ENCODE measurements around the gene POGLUT2. TPM values are rescaled to one million over a fixed set of nuclear protein-coding genes. Genes with fewer than 3 reads are reported as not detected.
"Not testable (repeated sequence)": the region's sequence is repeated elsewhere in the genome, so short reads cannot be mapped to it uniquely, and the experiment has no call there.

POGLUT2 gene
- total RNA-seq, 1 donor from 2014 or later = 5.9 TPM

GRCh38 chr13:102788683-102789082, 10.1 kb downstream of the POGLUT2 start:
- Histone ChIP-seq H3K27me3 (ENCODE audit: low read depth) (no peaks in the 10 kb centered on the region), H3K4me3 (no peak overlapping the region), H3K9me3 (no peaks in the 10 kb centered on the region), H3K27ac (no peak overlapping the region), H3K4me1 (no peaks in the 10 kb centered on the region), H3K36me3 (peaks cover 21% of the 10 kb centered on the region)
- intact Hi-C loops (cut with DNase I) = no loop called here
- TF ChIP-seq, protein P1, sequence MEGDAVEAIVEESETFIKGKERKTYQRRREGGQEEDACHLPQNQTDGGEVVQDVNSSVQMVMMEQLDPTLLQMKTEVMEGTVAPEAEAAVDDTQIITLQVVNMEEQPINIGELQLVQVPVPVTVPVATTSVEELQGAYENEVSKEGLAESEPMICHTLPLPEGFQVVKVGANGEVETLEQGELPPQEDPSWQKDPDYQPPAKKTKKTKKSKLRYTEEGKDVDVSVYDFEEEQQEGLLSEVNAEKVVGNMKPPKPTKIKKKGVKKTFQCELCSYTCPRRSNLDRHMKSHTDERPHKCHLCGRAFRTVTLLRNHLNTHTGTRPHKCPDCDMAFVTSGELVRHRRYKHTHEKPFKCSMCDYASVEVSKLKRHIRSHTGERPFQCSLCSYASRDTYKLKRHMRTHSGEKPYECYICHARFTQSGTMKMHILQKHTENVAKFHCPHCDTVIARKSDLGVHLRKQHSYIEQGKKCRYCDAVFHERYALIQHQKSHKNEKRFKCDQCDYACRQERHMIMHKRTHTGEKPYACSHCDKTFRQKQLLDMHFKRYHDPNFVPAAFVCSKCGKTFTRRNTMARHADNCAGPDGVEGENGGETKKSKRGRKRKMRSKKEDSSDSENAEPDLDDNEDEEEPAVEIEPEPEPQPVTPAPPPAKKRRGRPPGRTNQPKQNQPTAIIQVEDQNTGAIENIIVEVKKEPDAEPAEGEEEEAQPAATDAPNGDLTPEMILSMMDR (IDR thresholded peaks at IDR 0.05) = no peak
- ATAC-seq = no peak
- no peak for DNase-seq

DNA sequence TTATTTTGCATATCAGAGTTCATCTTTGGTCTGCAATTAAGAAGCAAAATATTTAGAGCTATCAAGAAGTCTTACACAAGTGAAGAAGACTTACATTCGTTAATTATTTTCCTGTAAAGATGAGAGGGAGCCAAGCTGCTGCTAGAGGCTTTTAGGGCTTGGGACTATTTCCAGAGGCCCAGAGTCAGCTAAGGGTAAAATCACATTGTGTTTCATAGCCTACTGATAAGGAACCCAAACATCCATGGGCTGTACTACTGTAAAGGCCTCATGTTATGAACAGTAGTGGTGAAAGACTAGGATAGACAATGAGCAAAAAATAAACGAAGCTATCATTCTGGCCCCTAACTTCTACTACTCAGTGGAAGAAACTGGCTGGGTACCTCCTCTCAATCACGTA, 14.3 kb downstream of the POGLUT2 start:
- DNase-seq (no peak), ATAC-seq (no peak)
- intact Hi-C loops (cut with DNase I) = no loop called here
- H3K4me1 ChIP-seq = no peaks in the 10 kb centered on the region
- TF ChIP-seq, protein P1 (IDR thresholded peaks at IDR 0.05) = no peak
- no peaks in the 10 kb centered on the region for H3K9me3 ChIP-seq
- no peak overlapping the region for H3K27ac ChIP-seq
- no peaks in the 10 kb centered on the region for H3K27me3 ChIP-seq (ENCODE audit: low read depth)
- peaks cover 6% of the 10 kb centered on the region for H3K36me3 ChIP-seq
- no peak overlapping the region for H3K4me3 ChIP-seq

DNA sequence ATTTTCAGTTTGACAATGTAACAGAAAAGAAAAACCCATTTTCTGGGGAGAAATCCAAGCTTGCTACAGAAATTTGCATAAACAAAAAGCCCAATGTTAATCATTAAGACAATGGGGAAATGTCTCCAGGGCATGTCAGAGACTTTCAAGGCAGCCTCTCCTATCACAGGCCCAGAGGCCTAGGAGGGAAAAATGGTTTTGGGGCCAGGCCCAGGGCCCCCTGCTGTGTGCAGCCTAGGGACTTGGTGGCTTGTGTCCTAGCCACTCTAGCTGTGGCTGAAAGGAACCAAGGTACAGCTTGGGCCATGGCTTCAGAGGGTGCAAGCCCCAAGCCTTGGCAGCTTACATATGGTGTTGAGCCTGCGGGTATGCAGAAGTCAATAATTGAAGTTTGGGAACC, 17.2 kb downstream of the POGLUT2 start:
- ATAC-seq (no peak), DNase-seq (no peak)
- intact Hi-C loops (cut with DNase I) = no loop called here
- no peaks in the 10 kb centered on the region for H3K27me3 ChIP-seq (ENCODE audit: low read depth)
- no peak overlapping the region for H3K27ac ChIP-seq
- H3K9me3 ChIP-seq = no peaks in the 10 kb centered on the region
- TF ChIP-seq, protein P1 (IDR thresholded peaks at IDR 0.05) = no peak
- H3K4me3 ChIP-seq = no peak overlapping the region
- H3K4me1 ChIP-seq = no peaks in the 10 kb centered on the region
- H3K36me3 ChIP-seq = no peaks in the 10 kb centered on the region

GRCh38 chr13:102780656-102781055, 18.1 kb downstream of the POGLUT2 start:
- H3K4me3 ChIP-seq; H3K9me3 ChIP-seq; H3K4me1 ChIP-seq; ATAC-seq; H3K27ac ChIP-seq; intact Hi-C loops (cut with DNase I); H3K27me3 ChIP-seq (ENCODE audit: low read depth); H3K36me3 ChIP-seq; DNase-seq: not testable (repeated sequence)

GRCh38 chr13:102779436-102780159, 19.2 kb downstream of the POGLUT2 start:
- Histone ChIP-seq H3K9me3 (no peaks in the 10 kb centered on the region), H3K4me3 (no peak overlapping the region), H3K27ac (no peak overlapping the region), H3K36me3 (no peaks in the 10 kb centered on the region), H3K27me3 (ENCODE audit: low read depth) (no peaks in the 10 kb centered on the region), H3K4me1 (no peaks in the 10 kb centered on the region)
- intact Hi-C loops (cut with DNase I) = no loop called here
- ATAC-seq = no peak
- TF ChIP-seq, protein P1 (IDR thresholded peaks at IDR 0.05) = no peak
- no peak for DNase-seq

GRCh38 chr13:102777736-102778135, 21.0 kb downstream of the POGLUT2 start:
- TF ChIP-seq, protein P1 (IDR thresholded peaks at IDR 0.05) = no peak
- H3K27me3 ChIP-seq (ENCODE audit: low read depth) = no peaks in the 10 kb centered on the region
- H3K27ac ChIP-seq = no peak overlapping the region
- H3K4me3 ChIP-seq = no peak overlapping the region
- no peaks in the 10 kb centered on the region for H3K9me3 ChIP-seq
- intact Hi-C loops (cut with DNase I) = no loop called here
- no peak for DNase-seq
- peaks cover 4% of the 10 kb centered on the region for H3K4me1 ChIP-seq
- ATAC-seq = no peak
- no peaks in the 10 kb centered on the region for H3K36me3 ChIP-seq

Data from lower lobe of right lung (tissue), 2 donors.